HG02981 (cell line): ENCODE measurements around the gene ZFP64.
A peak's percentile ranks its signal among the peaks of the same experiment; 100 is the strongest.
"Not testable (repeated sequence)": the region's sequence is repeated elsewhere in the genome, so short reads cannot be mapped to it uniquely, and the experiment has no call there.

Source experiments
- ATAC-seq: cut with Tn5 transposase; IDR thresholded peaks from one replicate; pipeline ENCODE4 v1.9.1; 2021; ENCODE audit warnings: mild to moderate bottlenecking, moderate library complexity; ENCODE audit not compliant: unreplicated experiment

Gene ZFP64

GRCh38 chr20:52191132-52191915 lies at the start of gene ZFP64:
Gene ZFP64, minus strand, starts transcription at chr20:52191779. Its CDS starts 143 bp downstream, at chr20:52191636.
- peak; percentile 70 for ATAC-seq

GRCh38 chr20:52240802-52241201 lies 49.2 kb upstream of the ZFP64 start:
- no peak for ATAC-seq

- no peak for ATAC-seq
Measured at GRCh38 chr20:52239102-52239501, 47.5 kb upstream of the ZFP64 start.

GRCh38 chr20:52236292-52236691 lies 44.7 kb upstream of the ZFP64 start:
- no peak for ATAC-seq

GRCh38 chr20:52235129-52235528 lies 43.5 kb upstream of the ZFP64 start:
- ATAC-seq, result no peak

- no peak for ATAC-seq
Measured at GRCh38 chr20:52234302-52235045, 42.9 kb upstream of the ZFP64 start.

GRCh38 chr20:52231230-52231746 lies 39.7 kb upstream of the ZFP64 start:
- no peak for ATAC-seq

- no peak for ATAC-seq
Measured at GRCh38 chr20:52230409-52230808, 38.8 kb upstream of the ZFP64 start.

GRCh38 chr20:52229346-52229745 lies 37.8 kb upstream of the ZFP64 start:
- not testable (repeated sequence) for ATAC-seq

GRCh38 chr20:52226370-52226769 lies 34.8 kb upstream of the ZFP64 start:
- no peak for ATAC-seq

- ATAC-seq, result no peak
Measured at GRCh38 chr20:52224920-52225319, 33.3 kb upstream of the ZFP64 start.

- ATAC-seq, result not testable (repeated sequence)
Measured at GRCh38 chr20:52221362-52221761, 29.8 kb upstream of the ZFP64 start.

GRCh38 chr20:52220891-52221290 lies 29.3 kb upstream of the ZFP64 start:
- ATAC-seq, result not testable (repeated sequence)

GRCh38 chr20:52219441-52219840 lies 27.9 kb upstream of the ZFP64 start:
- ATAC-seq, result no peak

- no peak for ATAC-seq
Measured at GRCh38 chr20:52217689-52218395, 26.3 kb upstream of the ZFP64 start.

GRCh38 chr20:52213995-52214394 lies 22.4 kb upstream of the ZFP64 start:
- ATAC-seq, result no peak

- no peak for ATAC-seq
Measured at GRCh38 chr20:52212943-52213342, 21.4 kb upstream of the ZFP64 start.

- ATAC-seq, result no peak
Measured at GRCh38 chr20:52210037-52210990, 18.7 kb upstream of the ZFP64 start.

GRCh38 chr20:52209154-52209571 lies 17.6 kb upstream of the ZFP64 start:
- ATAC-seq, result no peak
